Measurements from ENCODE around the gene RASD1.
A peak's percentile ranks its signal among the peaks of the same experiment; 100 is the strongest.

- TF ChIP-seq GABPA (IDR thresholded peaks at IDR 0.05 in 1 of 2, conservative IDR thresholded peaks at IDR 0.05 in 1 of 2) (no peak), EGR1 (IDR thresholded peaks at IDR 0.05; ENCODE audit: low read depth in 2 of 2) (no peak), CTCF (IDR thresholded peaks at IDR 0.05; ENCODE audit: low read depth, low read length, missing input control) (no peak), RAD21 (IDR thresholded peaks at IDR 0.05) (peak in 1 of 2 donors; percentile 9), MAX (IDR thresholded peaks at IDR 0.05) (no peak)
- TF ChIP-seq, protein P1, sequence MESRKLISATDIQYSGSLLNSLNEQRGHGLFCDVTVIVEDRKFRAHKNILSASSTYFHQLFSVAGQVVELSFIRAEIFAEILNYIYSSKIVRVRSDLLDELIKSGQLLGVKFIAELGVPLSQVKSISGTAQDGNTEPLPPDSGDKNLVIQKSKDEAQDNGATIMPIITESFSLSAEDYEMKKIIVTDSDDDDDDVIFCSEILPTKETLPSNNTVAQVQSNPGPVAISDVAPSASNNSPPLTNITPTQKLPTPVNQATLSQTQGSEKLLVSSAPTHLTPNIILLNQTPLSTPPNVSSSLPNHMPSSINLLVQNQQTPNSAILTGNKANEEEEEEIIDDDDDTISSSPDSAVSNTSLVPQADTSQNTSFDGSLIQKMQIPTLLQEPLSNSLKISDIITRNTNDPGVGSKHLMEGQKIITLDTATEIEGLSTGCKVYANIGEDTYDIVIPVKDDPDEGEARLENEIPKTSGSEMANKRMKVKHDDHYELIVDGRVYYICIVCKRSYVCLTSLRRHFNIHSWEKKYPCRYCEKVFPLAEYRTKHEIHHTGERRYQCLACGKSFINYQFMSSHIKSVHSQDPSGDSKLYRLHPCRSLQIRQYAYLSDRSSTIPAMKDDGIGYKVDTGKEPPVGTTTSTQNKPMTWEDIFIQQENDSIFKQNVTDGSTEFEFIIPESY (IDR thresholded peaks at IDR 0.05), result no peak
Measured at GRCh38 chr17:17523731-17524490, 27.7 kb upstream of the RASD1 start.

Measured in liver (tissue), 3 donors.